Esophagus muscularis mucosa (tissue), 4 donors: Measurements from ENCODE around the gene HS3ST4.

Experiments
- EP300 ChIP-seq: sonication (generic); formaldehyde crosslinking; IDR thresholded peaks from one replicate; pipeline ENCODE4 v1.6.1; 2017; ENCODE audit warnings: antibody characterized with exemption
- POLR2A ChIP-seq: fragments of 450-650 bp; IDR thresholded peaks from one replicate; pipeline ENCODE4 v1.6.1; 2017; ENCODE audit warnings: antibody characterized with exemption, moderate library complexity, mild to moderate bottlenecking, low read depth
- POLR2AphosphoS5 ChIP-seq, 2 donors: sonication (generic); formaldehyde crosslinking; IDR thresholded peaks; one replicate each; pipeline ENCODE4 v1.6.1; 2017; ENCODE audit warnings: antibody characterized with exemption in 2 of 2
- TF ChIP-seq, protein P1 (sequence below), 3 experiments: fragments of 200-600 bp in 2 of 3; fragments of 450-650 bp in 1 of 3; sonication (generic) in 2 of 3; IDR thresholded peaks; one replicate each; pipeline ENCODE4 v1.5.1; 2017 to 2019; ENCODE audit warnings: antibody characterized with exemption in 3 of 3, mild to moderate bottlenecking in 2 of 3, moderate library complexity in 1 of 3

DNA sequence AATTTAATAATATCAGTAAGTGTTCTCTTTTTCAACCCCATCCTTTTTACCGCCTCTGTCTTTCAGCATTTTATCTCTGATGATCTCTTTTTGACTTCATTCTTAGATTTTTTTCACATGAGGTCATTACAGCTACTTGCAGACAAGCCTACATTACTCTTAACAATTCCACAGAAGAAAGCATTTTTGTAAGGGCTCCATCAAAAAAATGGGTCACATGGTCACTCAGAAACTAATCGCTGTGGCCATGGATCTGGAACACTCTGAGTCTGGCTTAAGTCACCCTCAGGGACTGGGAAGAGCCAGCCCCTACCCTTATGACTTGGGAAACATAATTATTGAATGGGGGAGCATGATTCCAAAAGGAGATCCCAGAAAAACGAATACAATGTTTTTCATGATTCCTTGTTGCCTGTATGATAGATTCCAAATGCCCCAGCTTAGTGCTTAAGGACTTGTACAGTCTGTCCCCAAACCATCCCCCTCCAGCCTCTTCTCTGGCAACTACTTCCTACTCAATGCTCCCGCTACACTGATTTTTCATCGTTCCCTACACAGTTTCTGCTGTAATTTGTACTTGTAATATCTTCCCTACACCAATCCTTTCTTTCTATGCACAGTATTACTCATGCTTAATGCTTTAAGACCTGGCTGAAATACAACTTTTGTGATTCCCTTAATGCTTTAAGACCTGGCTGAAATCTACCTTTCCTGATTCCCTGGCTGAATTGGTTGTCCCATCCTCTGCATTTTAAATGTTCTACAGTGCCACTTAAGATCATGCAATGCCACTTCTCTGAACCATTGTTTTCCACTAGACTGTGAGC is 457.8 kb downstream of the HS3ST4 start:
- TF ChIP-seq, protein P1, sequence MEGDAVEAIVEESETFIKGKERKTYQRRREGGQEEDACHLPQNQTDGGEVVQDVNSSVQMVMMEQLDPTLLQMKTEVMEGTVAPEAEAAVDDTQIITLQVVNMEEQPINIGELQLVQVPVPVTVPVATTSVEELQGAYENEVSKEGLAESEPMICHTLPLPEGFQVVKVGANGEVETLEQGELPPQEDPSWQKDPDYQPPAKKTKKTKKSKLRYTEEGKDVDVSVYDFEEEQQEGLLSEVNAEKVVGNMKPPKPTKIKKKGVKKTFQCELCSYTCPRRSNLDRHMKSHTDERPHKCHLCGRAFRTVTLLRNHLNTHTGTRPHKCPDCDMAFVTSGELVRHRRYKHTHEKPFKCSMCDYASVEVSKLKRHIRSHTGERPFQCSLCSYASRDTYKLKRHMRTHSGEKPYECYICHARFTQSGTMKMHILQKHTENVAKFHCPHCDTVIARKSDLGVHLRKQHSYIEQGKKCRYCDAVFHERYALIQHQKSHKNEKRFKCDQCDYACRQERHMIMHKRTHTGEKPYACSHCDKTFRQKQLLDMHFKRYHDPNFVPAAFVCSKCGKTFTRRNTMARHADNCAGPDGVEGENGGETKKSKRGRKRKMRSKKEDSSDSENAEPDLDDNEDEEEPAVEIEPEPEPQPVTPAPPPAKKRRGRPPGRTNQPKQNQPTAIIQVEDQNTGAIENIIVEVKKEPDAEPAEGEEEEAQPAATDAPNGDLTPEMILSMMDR (IDR thresholded peaks at IDR 0.05) = no peak
- no peak for TF ChIP-seq POLR2AphosphoS5 (IDR thresholded peaks at IDR 0.05)
- TF ChIP-seq EP300 = no peak
- no peak for TF ChIP-seq POLR2A
